Omental fat pad (tissue), 4 donors: Measurements from ENCODE around the gene WAPL. TPM values are rescaled to one million over a fixed set of nuclear protein-coding genes. Genes with fewer than 3 reads are reported as not detected.

ENCODE experiments used
- ATAC-seq: fragments of 150-250 bp; one replicate; pipeline ENCODE4 v1.9.1; 2016; ENCODE audit warnings: mild to moderate bottlenecking, moderate library complexity; ENCODE audit not compliant: low FRiP score
- DNase-seq: peaks from one replicate; pipeline ENCODE4 v3.0.0-alpha.2; 2019; ENCODE audit warnings: low spot score
- total RNA-seq, 4 donors: library from RNA; depleted of rRNA; stranded (reverse); fragments of >200 nt; gene quantifications; one replicate each; pipeline ENCODE4 v1.1.0, GENCODE V29; 2016
- TF ChIP-seq, protein P1 (sequence below), 3 donors: fragments of 450-650 bp; IDR thresholded peaks; one replicate each; pipeline ENCODE4 v1.5.1; 2016 to 2017; ENCODE audit warnings: antibody characterized with exemption in 3 of 3, mild to moderate bottlenecking in 3 of 3, moderate library complexity in 2 of 3

The WAPL gene
- total RNA-seq, 4 donors from 2014 or later: 29.8 to 61.5 (median 40.1) TPM

DNA sequence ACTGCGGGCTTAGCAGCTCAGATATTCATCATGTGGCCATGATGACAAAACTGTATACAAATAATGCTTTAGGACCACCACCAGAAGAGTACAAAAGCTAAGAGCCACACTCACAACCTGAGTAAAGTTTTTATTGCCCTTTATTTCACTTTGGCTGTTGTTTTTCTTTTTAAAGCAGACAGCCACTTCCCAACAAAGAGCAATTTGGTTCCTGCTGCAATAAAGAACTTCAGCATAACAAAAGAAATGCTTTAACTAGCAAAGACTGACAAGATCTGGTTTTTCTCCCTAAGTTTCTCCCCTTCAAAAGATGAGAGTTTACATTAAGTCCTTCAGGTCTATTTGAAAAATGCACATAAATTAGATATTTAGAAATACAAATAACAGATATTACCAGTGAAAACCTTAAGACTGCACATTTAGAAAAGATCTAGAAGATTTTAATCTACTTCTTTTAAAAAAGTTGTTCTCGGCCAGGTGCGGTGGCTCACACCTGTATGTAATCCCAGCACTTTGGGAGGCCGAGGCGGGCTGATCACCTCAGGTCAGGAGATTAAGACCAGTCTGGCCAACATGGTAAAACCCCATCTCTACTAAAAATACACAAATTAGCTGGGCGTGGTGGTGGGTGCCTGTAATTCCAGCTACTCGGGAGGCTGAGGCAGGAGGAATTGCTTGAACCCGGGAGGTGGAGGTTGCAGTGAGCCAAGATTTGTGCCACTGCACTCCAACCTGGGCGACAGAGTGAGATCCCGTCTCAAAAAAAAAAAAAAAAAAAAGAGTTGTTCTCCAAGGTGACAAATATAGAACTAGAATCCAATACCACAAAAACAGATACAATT is 59.4 kb downstream of the WAPL start:
- TF ChIP-seq, protein P1, sequence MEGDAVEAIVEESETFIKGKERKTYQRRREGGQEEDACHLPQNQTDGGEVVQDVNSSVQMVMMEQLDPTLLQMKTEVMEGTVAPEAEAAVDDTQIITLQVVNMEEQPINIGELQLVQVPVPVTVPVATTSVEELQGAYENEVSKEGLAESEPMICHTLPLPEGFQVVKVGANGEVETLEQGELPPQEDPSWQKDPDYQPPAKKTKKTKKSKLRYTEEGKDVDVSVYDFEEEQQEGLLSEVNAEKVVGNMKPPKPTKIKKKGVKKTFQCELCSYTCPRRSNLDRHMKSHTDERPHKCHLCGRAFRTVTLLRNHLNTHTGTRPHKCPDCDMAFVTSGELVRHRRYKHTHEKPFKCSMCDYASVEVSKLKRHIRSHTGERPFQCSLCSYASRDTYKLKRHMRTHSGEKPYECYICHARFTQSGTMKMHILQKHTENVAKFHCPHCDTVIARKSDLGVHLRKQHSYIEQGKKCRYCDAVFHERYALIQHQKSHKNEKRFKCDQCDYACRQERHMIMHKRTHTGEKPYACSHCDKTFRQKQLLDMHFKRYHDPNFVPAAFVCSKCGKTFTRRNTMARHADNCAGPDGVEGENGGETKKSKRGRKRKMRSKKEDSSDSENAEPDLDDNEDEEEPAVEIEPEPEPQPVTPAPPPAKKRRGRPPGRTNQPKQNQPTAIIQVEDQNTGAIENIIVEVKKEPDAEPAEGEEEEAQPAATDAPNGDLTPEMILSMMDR (IDR thresholded peaks at IDR 0.05): no peak
- DNase-seq (no peak), ATAC-seq (no peak)

DNA sequence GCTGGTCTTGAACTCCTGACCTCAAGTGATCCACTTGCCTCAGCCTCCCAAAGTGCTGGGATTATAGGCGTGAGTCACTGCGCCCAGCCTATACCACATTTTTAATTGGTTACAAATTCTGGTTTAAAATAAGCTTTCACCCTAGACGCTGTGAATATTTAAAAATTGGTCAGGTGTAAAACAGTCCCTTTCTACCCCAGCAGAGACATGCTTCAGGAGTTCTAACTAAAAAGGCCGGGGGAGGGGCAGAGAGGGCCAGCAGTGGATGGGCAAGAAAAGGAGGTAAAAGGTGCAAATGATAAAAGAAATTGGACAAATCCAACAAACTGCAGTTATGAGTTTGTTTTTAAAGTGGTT is 70.0 kb downstream of the WAPL start:
- TF ChIP-seq, protein P1 (IDR thresholded peaks at IDR 0.05): no peak
- DNase-seq (no peak), ATAC-seq (no peak)

DNA sequence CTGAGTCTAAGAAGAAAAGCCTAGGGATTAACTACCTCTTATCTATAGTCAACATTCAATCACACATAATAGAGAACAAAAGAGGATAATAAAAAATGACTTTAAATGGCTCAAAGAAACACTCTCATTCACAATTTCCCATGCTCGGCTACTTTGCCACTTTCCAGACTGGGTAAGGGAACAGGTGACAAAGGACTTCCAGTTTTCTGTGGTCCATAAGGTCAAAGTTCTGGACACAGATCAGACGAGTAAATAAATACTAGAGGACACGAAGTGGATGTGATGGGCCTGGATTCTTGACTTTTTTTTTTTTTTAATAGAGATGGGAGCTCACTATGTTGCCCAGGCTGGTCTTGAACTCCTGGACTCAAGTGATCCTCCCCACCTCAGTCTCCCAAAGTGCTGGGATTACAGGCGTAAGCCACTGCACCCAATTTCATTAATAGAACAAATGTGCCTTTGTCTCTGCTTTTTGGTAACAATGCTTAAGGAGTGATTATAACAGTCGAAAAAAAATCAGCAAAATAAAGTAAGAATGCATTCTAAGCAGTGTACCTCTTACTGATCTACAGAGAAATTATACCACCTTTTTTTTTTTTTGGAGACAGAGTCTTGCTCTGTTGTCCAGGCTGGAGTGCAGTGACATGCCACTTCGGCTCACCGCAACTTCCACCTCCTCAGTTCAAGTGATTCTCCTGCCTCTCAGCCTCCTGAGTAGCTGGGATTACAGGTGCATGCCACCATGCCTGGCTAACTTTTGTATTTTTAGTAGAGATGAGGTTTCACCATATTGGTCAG is 70.6 kb downstream of the WAPL start:
- ATAC-seq (no peak), DNase-seq (no peak)
- TF ChIP-seq, protein P1 (IDR thresholded peaks at IDR 0.05): no peak

DNA sequence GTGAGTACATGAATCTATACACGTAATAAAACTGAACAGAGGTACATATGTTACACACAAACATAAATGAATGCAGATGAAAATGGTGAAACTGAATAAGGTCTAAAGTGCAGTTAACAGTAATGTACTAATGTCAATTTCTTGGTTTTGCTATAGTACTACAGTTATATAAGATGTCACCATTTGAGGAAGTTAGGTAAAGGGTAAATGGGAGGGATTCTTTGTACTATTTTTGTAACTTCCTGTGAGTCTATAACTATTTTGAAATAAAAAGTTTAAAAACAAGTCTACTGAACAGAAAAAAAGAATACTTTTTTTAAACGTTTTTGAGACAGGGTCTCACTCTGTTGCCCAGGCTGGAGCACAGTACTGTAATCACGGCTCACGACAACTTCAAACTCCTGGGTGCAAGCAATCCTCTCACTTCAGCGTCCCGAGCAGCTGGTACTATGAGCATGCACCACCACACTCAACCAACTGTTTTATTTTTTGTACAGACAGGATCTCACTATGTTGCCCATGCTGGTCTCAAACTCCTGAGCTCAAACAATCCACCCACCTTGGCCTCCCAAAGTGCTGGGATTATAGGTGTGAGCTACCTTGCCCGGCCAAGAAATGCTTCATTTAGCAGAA is 71.5 kb downstream of the WAPL start:
- TF ChIP-seq, protein P1 (IDR thresholded peaks at IDR 0.05): no peak
- ATAC-seq (no peak), DNase-seq (no peak)

DNA sequence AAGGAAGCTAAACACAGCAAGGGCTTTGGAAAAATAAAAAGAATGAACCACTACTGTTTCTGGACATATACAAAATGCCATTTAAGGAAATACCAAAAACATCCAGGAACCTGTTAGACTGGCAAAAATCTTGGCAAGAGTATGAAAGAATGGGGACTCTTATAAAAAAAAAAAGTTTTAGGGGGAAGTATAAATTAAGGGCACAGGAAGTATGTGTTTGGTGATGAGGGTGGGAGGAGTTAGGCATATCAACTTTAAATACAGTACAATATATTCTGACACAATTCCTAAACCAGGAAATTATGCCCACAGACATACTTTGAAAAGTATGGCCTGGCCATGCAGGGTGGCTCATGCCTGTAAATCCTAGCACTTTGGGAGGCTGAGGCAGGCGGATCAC is 74.2 kb downstream of the WAPL start:
- no peak for DNase-seq
- no peak for ATAC-seq

DNA sequence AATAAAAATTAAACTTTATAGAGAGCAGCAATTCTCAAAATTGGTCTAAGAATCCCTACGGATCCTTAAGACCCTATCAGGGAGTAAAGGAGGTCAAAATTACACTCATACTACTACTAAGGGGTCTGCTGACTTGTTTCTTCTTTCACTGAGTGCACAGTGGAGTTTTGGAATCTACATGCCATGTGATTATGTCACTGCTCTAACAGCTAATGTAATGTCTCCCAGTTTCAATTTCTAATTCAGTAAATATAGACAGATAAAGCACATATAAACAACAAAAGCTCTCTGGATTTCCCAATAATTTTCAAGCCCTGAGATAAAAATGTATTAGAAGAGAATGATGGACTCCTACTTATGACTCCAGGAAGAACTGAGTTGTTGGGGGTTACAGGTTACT is 74.6 kb downstream of the WAPL start:
- TF ChIP-seq, protein P1 (IDR thresholded peaks at IDR 0.05): no peak
- DNase-seq (no peak), ATAC-seq (no peak)

More for the DNA sequence above, 74.2 kb downstream of the WAPL start:
- TF ChIP-seq, protein P1 (IDR thresholded peaks at IDR 0.05): no peak
